Chondrocyte (in vitro differentiated cells): Measurements from ENCODE around the gene C22orf31. TPM values are rescaled to one million over a fixed set of nuclear protein-coding genes. Genes with fewer than 3 reads are reported as not detected.

ENCODE experiments used
- DNase-seq: peaks from one replicate; pipeline ENCODE4 v3.0.0; 2021; ENCODE audit warnings: mixed read lengths, low spot score
- H3K27ac Mint-ChIP-seq: one replicate; pipeline ENCODE4 v1.8.0; 2021; ENCODE audit warnings: mild to moderate bottlenecking, moderate library complexity, mixed read lengths; ENCODE audit not compliant: unreplicated experiment
- H3K27me3 Mint-ChIP-seq: 2 replicates; pipeline ENCODE4 v1.8.0; 2021; ENCODE audit warnings: low read depth, mixed read lengths
- H3K36me3 Mint-ChIP-seq: 2 replicates; pipeline ENCODE4 v1.8.0; 2021; ENCODE audit warnings: low read depth, mixed read lengths
- H3K4me1 Mint-ChIP-seq: 2 replicates; pipeline ENCODE4 v1.8.0; 2021; ENCODE audit warnings: low read depth, mild to moderate bottlenecking, mixed read lengths
- H3K4me3 Mint-ChIP-seq: one replicate; pipeline ENCODE4 v1.8.0; 2021; ENCODE audit warnings: mild to moderate bottlenecking, moderate library complexity, mixed read lengths; ENCODE audit not compliant: unreplicated experiment
- H3K9me3 Mint-ChIP-seq: 2 replicates; pipeline ENCODE4 v1.8.0; 2021; ENCODE audit warnings: low read depth, mixed read lengths
- CTCF ChIP-seq: fragments of 200-600 bp; sonication (generic); IDR thresholded peaks from 2 replicates; pipeline ENCODE4 v1.5.0; 2021; ENCODE audit warnings: antibody characterized with exemption, mild to moderate bottlenecking, moderate library complexity
- total RNA-seq: library from RNA; stranded (reverse); gene quantifications from 3 replicates; pipeline ENCODE4 v1.2.1, GENCODE V29; 2021

The C22orf31 gene
- total RNA-seq, 1 donor from 2014 or later: not detected

DNA sequence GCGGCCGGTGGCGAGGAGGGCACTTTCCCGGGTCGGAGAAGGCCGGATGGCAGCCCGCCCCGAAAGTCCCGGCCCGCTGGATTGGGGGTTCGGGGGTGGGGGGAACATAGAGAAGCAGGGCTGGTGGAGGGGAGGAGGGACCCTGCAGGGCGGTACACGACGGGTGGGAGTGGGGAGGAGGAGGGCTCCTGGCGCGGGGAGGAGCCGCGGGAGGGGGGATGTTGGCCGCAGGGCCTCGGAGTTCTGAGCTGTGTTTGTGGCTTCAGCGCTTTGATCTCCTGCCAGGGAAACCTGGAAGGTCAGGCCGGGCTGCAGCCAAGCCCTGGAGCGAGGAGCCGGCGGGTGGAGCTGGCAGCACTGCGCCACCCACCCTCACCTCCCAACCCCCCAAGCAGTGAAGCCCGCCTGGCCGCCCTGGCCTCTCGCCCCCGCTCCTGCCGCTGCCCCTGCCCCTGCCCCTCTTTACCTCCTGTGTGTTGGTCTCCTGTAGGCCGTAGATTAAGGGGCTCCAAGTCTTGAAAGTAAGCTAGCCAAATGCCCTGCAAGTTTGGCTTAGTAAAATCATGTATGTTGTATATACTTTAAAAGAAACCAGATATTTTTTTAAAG lies 30.9 kb downstream of the C22orf31 start:
- no peak for TF ChIP-seq CTCF
- H3K4me3 Mint-ChIP-seq: peak overlapping the region; percentile 75
- H3K9me3 Mint-ChIP-seq: no peaks in the 10 kb centered on the region
- H3K36me3 Mint-ChIP-seq: no peaks in the 10 kb centered on the region
- peaks cover 34% of the 10 kb centered on the region for H3K4me1 Mint-ChIP-seq
- no peak for DNase-seq
- H3K27me3 Mint-ChIP-seq: no peaks in the 10 kb centered on the region
- H3K27ac Mint-ChIP-seq: peak overlapping the region; percentile 97

GRCh38 chr22:29030016-29030617 lies 31.5 kb downstream of the C22orf31 start:
- H3K27ac Mint-ChIP-seq: peak overlapping the region; percentile 97
- H3K27me3 Mint-ChIP-seq: no peaks in the 10 kb centered on the region
- no peak for TF ChIP-seq CTCF
- H3K36me3 Mint-ChIP-seq: peaks cover 2% of the 10 kb centered on the region
- H3K4me1 Mint-ChIP-seq: peaks cover 34% of the 10 kb centered on the region
- H3K9me3 Mint-ChIP-seq: no peaks in the 10 kb centered on the region
- DNase-seq: no peak
- peak overlapping the region; percentile 75 for H3K4me3 Mint-ChIP-seq

GRCh38 chr22:29029202-29030000 lies 32.2 kb downstream of the C22orf31 start:
- Mint-ChIP-seq H3K4me1 (peaks cover 34% of the 10 kb centered on the region), H3K36me3 (peaks cover 2% of the 10 kb centered on the region), H3K27ac (peak overlapping the region; percentile 53), H3K27me3 (no peaks in the 10 kb centered on the region), H3K9me3 (no peaks in the 10 kb centered on the region), H3K4me3 (no peak overlapping the region)
- TF ChIP-seq CTCF: no peak
- DNase-seq: no peak

- peaks cover 2% of the 10 kb centered on the region for H3K36me3 Mint-ChIP-seq
- H3K4me3 Mint-ChIP-seq: no peak overlapping the region
- peaks cover 33% of the 10 kb centered on the region for H3K4me1 Mint-ChIP-seq
- no peak overlapping the region for H3K27ac Mint-ChIP-seq
- H3K9me3 Mint-ChIP-seq: no peaks in the 10 kb centered on the region
- DNase-seq: no peak
- no peak for TF ChIP-seq CTCF
- H3K27me3 Mint-ChIP-seq: no peaks in the 10 kb centered on the region
Measured at GRCh38 chr22:29028468-29028867, 33.2 kb downstream of the C22orf31 start.

DNA sequence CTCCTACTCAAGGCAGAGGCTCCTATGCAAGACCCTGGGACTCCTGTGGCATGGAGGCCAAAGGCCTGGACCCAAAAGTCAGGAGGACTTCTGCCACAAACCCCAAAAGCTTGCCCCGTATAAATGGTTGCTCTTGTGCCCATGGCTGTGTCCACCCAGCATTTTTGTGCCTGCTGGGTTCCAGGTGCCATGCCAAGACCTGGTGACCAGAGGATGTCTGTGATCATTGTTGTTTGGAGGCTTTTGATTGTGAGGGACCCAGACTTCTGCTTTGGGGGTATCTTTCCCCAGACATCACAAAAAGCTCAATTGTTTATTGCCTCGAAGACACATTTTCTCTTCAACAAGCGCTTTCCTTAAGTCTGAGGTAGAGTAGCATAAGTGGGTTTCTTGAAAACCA lies 35.1 kb downstream of the C22orf31 start:
- peaks cover 2% of the 10 kb centered on the region for H3K36me3 Mint-ChIP-seq
- no peaks in the 10 kb centered on the region for H3K9me3 Mint-ChIP-seq
- peaks cover 25% of the 10 kb centered on the region for H3K4me1 Mint-ChIP-seq
- no peak overlapping the region for H3K27ac Mint-ChIP-seq
- H3K27me3 Mint-ChIP-seq: no peaks in the 10 kb centered on the region
- no peak for DNase-seq
- H3K4me3 Mint-ChIP-seq: no peak overlapping the region
- no peak for TF ChIP-seq CTCF
